ENCODE results near the gene MPO. TPM values are rescaled to one million over a fixed set of nuclear protein-coding genes. Genes with fewer than 3 reads are reported as not detected.

The MPO gene
- total RNA-seq, 1 experiment from 2014 or later: not detected

DNA sequence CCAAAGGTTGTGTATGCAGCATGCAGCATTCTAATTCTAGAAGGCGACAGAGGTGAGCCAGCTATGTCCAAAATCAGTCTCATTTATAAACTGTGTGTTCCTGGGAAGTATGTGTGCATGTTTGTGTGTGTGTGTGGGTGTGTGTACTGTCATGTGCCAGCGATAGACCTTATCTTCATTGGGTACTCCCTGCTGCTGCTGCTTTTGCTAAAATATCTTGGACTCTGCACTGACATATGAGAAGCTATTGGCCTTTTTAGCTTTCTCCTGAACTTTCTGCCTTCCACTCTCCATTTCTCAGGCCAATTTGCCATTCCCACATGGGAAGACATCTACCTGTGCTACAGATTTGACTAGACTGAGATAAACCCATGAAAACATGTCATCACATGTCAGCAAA, 44.3 kb downstream of the MPO start:
- DNase-seq (ENCODE audit: low read depth): no peak

DNA sequence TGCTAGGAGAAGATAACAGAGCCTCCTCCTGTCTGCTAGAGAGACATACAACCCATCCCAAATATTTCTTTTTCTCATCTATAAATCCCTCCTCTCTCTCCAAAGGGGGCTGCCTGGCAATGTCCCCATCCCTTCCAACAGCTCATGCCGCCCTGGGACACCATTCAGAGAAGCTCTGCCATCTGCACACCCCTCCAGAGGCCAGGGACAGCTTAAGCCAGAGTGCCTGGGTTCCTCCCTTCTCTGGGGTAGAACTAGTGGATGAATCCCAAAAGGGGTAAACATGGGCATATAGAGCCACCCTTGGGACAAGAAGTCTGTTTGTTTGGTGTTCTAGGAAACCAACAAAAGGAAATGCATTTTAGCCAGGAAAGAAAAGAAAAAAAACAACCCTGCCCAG, 44.9 kb downstream of the MPO start:
- DNase-seq (ENCODE audit: low read depth): no peak

- no peak for DNase-seq (ENCODE audit: low read depth)
Observed at GRCh38 chr17:58234512-58234911, 46.2 kb downstream of the MPO start.

DNA sequence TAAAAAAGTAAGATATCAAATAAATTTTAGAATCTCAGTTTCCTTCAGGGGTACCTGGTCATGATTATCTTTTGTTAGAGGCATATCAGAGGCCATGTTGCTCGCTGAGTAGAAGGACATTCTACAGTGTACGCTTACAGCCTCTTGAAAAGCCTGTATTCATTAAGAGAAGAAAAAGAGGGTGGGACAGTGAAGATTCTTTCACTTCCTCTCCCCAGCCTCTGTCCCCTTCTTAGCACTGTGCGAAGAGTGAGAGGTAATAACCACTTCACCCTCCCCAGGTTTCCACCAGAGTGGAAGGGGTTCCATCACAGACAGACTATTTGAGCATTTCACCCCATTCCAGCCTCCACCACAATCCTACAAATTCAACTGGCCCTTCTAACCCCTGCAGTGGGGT, 47.2 kb downstream of the MPO start:
- DNase-seq (ENCODE audit: low read depth): no peak

GRCh38 chr17:58232707-58233156, 48.0 kb downstream of the MPO start:
- peak; percentile 92 for DNase-seq (ENCODE audit: low read depth)

GRCh38 chr17:58231641-58232040, 49.1 kb downstream of the MPO start:
- peak; percentile 30 for DNase-seq (ENCODE audit: low read depth)

DNA sequence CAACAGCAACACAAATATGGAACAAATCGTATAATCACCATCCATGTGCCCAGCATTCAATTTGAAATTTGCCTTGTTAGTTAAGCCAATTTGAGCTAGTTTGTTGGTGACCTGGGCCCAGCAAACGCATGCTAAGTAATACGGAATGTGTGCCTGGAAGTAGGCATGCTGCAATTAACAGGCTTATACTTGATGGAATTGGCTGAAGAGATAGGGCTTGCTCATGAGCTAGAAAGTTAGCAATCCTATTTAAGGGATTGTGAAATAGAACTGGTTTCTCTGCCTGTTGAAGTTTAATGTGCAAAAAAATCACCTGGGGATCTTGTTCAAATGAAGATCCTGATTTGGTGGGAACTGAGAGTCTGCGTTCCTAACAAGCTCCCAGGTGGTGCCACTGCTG, 50.9 kb downstream of the MPO start:
- DNase-seq (ENCODE audit: low read depth): no peak

GRCh38 chr17:58229384-58229783, 51.4 kb downstream of the MPO start:
- DNase-seq (ENCODE audit: low read depth): no peak

- no peak for DNase-seq (ENCODE audit: low read depth)
Observed at GRCh38 chr17:58228679-58229078, 52.1 kb downstream of the MPO start.

DNA sequence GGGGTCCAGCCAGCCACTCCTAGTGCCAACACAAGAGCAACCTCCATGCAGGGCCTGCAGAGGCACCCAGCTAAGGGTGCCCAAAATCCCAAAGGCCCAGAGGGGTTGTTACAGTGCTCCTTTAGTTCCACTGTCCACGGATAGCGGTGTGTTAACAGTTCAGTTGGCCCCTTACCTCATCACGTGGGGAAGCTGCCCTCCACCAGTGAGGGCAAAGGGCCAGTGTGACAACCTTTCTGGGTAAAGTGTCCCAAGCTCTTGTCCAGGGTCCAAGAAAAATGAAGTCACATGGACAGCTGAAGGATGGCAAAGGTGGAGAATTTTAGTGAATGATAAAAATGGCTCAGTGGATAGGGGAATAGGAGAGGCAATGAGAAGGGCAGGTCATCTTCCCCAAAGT, 53.0 kb downstream of the MPO start:
- DNase-seq (ENCODE audit: low read depth): no peak

DNA sequence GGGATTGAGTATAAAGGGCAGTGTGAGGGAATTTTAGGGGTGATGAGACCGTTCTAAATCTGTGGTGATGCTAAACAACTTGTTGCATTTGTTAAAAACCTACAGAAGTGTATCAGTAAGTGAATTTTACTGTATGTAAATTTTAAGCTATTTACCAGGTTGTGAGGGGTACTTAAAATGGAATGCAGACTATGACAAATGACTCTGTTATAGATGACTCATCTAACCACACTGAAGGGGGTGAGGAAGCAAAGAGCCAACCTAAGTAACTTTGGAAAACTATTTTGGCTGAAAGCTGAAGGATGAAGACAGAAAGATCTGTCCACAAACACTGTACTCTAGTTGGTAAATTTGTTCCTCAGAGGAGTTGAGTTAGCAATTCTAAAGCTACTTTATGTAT, 56.4 kb downstream of the MPO start:
- peak; percentile 82 for DNase-seq (ENCODE audit: low read depth)

Other genes starting within 250 kb of the MPO start
- 14.4 and 20.0 TPM in 2 replicates for gene DYNLL2, start 197.5 kb downstream of the MPO start, total RNA-seq (2014; rRNA removed; shearing (Covaris generic))
- gene OR4D1, start 132.6 kb downstream of the MPO start, total RNA-seq (2014; rRNA removed; shearing (Covaris generic)): not detected in 2 replicates
- gene OR4D2, start 114.0 kb downstream of the MPO start, total RNA-seq (2014; rRNA removed; shearing (Covaris generic)): not detected in 2 replicates
- 0.16 TPM in 1 of 2 replicates, not detected in the other for gene EPX, start 88.2 kb downstream of the MPO start, total RNA-seq (2014; rRNA removed; shearing (Covaris generic))
- gene MKS1, start 61.7 kb downstream of the MPO start, total RNA-seq (2014; rRNA removed; shearing (Covaris generic)): 12.0 and 15.9 TPM in 2 replicates
- 0.05 TPM in 1 of 2 replicates, not detected in the other for gene LPO, start 42.4 kb downstream of the MPO start, total RNA-seq (2014; rRNA removed; shearing (Covaris generic))
- 1.8 and 2.3 TPM in 2 replicates for gene TSPOAP1, start 47.9 kb upstream of the MPO start, total RNA-seq (2014; rRNA removed; shearing (Covaris generic))
- 157 and 168 TPM in 2 replicates for gene SUPT4H1, start 71.3 kb upstream of the MPO start, total RNA-seq (2014; rRNA removed; shearing (Covaris generic))
- gene RNF43, start 136.6 kb upstream of the MPO start, total RNA-seq (2014; rRNA removed; shearing (Covaris generic)): 0.14 TPM in 1 of 2 replicates, not detected in the other
- not detected in 2 replicates for gene HSF5, start 207.5 kb upstream of the MPO start, total RNA-seq (2014; rRNA removed; shearing (Covaris generic))
- gene MTMR4, start 233.7 kb upstream of the MPO start, total RNA-seq (2014; rRNA removed; shearing (Covaris generic)): 32.3 and 34.4 TPM in 2 replicates